Endodermal cell (in vitro differentiated cells): ENCODE results near the gene TTF1. TPM values are rescaled to one million over a fixed set of nuclear protein-coding genes. Genes with fewer than 3 reads are reported as not detected.

Experiments
- DNase-seq: peaks from one replicate; pipeline ENCODE4 v3.0.0-alpha.2; 2017
- H3K27ac ChIP-seq: 2 replicates; pipeline ENCODE4 v1.5.1; 2013; ENCODE audit warnings: mild to moderate bottlenecking, low read depth, low read length, moderate library complexity
- H3K27me3 ChIP-seq: 2 replicates; pipeline ENCODE4 v1.6.1; 2013; ENCODE audit warnings: mild to moderate bottlenecking, low read length, moderate library complexity; ENCODE audit not compliant: insufficient read depth, control insufficient read depth, poor library complexity, severe bottlenecking
- H3K36me3 ChIP-seq: 2 replicates; pipeline ENCODE4 v1.7.0; 2013; ENCODE audit warnings: mild to moderate bottlenecking, low read length, moderate library complexity; ENCODE audit not compliant: control insufficient read depth, insufficient read depth
- H3K4me1 ChIP-seq: one replicate; pipeline ENCODE4 v1.7.0; 2013; ENCODE audit warnings: low read length; ENCODE audit not compliant: control insufficient read depth, insufficient read depth
- H3K4me3 ChIP-seq: 2 replicates; pipeline ENCODE4 v1.5.1; 2013; ENCODE audit warnings: mild to moderate bottlenecking, low read length, moderate library complexity
- H3K9ac ChIP-seq: 2 replicates; pipeline ENCODE4 v1.6.1; 2013; ENCODE audit warnings: mild to moderate bottlenecking, low read length, moderate library complexity; ENCODE audit not compliant: poor library complexity, severe bottlenecking; ENCODE audit errors: extremely low read depth
- H3K9me3 ChIP-seq: 2 replicates; pipeline ENCODE4 v1.6.1; 2013; ENCODE audit warnings: mild to moderate bottlenecking, low read length, moderate library complexity; ENCODE audit not compliant: control insufficient read depth
- H3K27ac Mint-ChIP-seq: 2 replicates; pipeline ENCODE4 v1.8.0; 2020; ENCODE audit warnings: mixed read lengths
- H3K27me3 Mint-ChIP-seq: 2 replicates; pipeline ENCODE4 v1.8.0; 2021; ENCODE audit warnings: mild to moderate bottlenecking, mixed read lengths; ENCODE audit not compliant: insufficient read depth
- H3K36me3 Mint-ChIP-seq: 2 replicates; pipeline ENCODE4 v1.8.0; 2020; ENCODE audit warnings: low read depth, mixed read lengths
- H3K4me1 Mint-ChIP-seq: 2 replicates; pipeline ENCODE4 v1.8.0; 2020; ENCODE audit warnings: mixed read lengths
- H3K4me3 Mint-ChIP-seq: 2 replicates; pipeline ENCODE4 v1.8.0; 2020; ENCODE audit warnings: mild to moderate bottlenecking, moderate library complexity, mixed read lengths
- H3K9me3 Mint-ChIP-seq: 2 replicates; pipeline ENCODE4 v1.8.0; 2020; ENCODE audit warnings: mild to moderate bottlenecking, mixed read lengths
- CTCF ChIP-seq: fragments of 200-600 bp; sonication (generic); conservative IDR thresholded peaks from 2 replicates; pipeline ENCODE4 v1.5.0; 2021; ENCODE audit warnings: antibody characterized with exemption, mild to moderate bottlenecking
- WGBS, 2 experiments: methylation state at CpG; one replicate each; pipeline versions ENCODE4 v1.1.5 to v1.1.7; 2013; ENCODE audit warnings: missing lambda C conversion rate in 2 of 2, mixed read lengths in 1 of 2; ENCODE audit not compliant: insufficient coverage in 1 of 2, insufficient read length in 1 of 2; 5-methylcytosine and 5-hydroxymethylcytosine counted together
- total RNA-seq, 2 donors: library from RNA; stranded (reverse); fragmentation: NEBNext Ultra II Directional in 1 of 2; extraction: Animal tissue kit (Norgen Biotek cat#: 25700) in 1 of 2; gene quantifications; 2 replicates in 1 of 2; 3 replicates in 1 of 2; pipeline ENCODE4 v1.2.1, GENCODE V29; 2021

TTF1 gene
- total RNA-seq, 2 donors from 2014 or later, result 21.0 to 23.7 TPM

GRCh38 chr9:132440735-132441134 is 34.1 kb upstream of the TTF1 start:
- no peaks in the 10 kb centered on the region for H3K27me3 ChIP-seq
- TF ChIP-seq CTCF, result no peak
- no peak for DNase-seq
- no peaks in the 10 kb centered on the region for H3K9me3 ChIP-seq
- no peaks in the 10 kb centered on the region for H3K4me1 ChIP-seq
- H3K36me3 Mint-ChIP-seq, result no peaks in the 10 kb centered on the region
- no peaks in the 10 kb centered on the region for H3K36me3 ChIP-seq
- H3K4me3 Mint-ChIP-seq, result no peak overlapping the region
- no peak overlapping the region for H3K4me3 ChIP-seq
- H3K27ac Mint-ChIP-seq, result no peak overlapping the region
- peaks cover 2% of the 10 kb centered on the region for H3K9me3 Mint-ChIP-seq
- WGBS, 2 experiments, result 87 to 89% methylated on average over 6 of the region's 6 CpGs
- H3K27ac ChIP-seq, result no peak overlapping the region
- no peaks in the 10 kb centered on the region for H3K27me3 Mint-ChIP-seq
- peaks cover 18% of the 10 kb centered on the region for H3K4me1 Mint-ChIP-seq
- H3K9ac ChIP-seq, result no peak overlapping the region

DNA sequence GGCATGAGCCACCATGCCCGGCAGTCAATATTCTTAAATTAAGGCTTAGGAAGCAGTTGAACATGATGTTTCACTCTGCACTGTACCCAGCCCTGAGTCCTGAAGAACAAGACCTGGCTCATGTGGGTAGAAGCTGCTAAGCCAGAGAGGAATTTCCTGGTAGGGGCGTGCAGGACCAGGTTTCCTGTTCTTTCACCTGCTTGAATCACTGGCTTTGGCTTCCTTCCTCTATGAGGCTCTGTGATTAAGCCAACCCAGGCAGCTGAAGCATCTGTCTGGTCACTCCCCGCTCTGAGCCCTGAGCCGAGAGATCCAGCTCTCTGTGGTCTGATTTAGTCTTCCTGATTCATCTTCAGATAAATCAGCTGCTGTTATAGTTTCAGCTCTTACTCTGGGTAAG is 32.5 kb upstream of the TTF1 start:
- H3K36me3 Mint-ChIP-seq, result no peaks in the 10 kb centered on the region

DNA sequence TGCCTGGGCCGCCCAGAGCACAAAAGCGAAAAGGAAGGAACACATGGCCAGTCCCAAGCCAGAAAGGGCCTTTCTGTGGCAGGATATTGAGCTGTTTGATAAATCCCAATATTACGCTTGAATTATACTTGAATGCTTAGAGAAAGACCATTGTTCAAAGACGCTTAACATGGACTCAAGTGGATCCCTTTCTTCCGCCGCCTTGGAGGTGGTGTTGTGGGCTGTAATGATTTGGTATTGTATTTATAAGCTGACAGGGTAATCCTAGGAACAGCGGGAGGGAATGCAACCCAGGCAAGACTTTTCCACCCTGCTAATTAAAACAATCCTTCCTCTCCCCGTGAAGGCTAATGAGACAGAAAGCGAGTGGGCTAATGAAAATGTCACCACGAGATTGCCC is 28.2 kb upstream of the TTF1 start:
- H3K27ac ChIP-seq, result no peak overlapping the region
- Mint-ChIP-seq H3K27ac (peak overlapping the region; percentile 37), H3K9me3 (peaks cover 9% of the 10 kb centered on the region), H3K4me1 (peaks cover 24% of the 10 kb centered on the region), H3K27me3 (no peaks in the 10 kb centered on the region), H3K36me3 (no peaks in the 10 kb centered on the region), H3K4me3 (no peak overlapping the region)
- H3K9me3 ChIP-seq, result no peaks in the 10 kb centered on the region
- H3K27me3 ChIP-seq, result no peaks in the 10 kb centered on the region
- no peak for DNase-seq
- H3K9ac ChIP-seq, result no peak overlapping the region
- 65 to 80% methylated on average over 1 to 10 of the region's 10 CpGs for WGBS, 2 experiments
- no peaks in the 10 kb centered on the region for H3K36me3 ChIP-seq
- H3K4me3 ChIP-seq, result no peak overlapping the region
- no peaks in the 10 kb centered on the region for H3K4me1 ChIP-seq
- TF ChIP-seq CTCF, result no peak

More for the DNA sequence above, 32.5 kb upstream of the TTF1 start:
- no peak for DNase-seq
- Histone ChIP-seq H3K27me3 (no peaks in the 10 kb centered on the region), H3K9ac (no peak overlapping the region), H3K27ac (no peak overlapping the region), H3K4me3 (no peak overlapping the region), H3K4me1 (no peaks in the 10 kb centered on the region), H3K9me3 (no peaks in the 10 kb centered on the region), H3K36me3 (no peaks in the 10 kb centered on the region)
- 91 to 93% methylated on average over 4 of the region's 4 CpGs for WGBS, 2 experiments
- no peak for TF ChIP-seq CTCF
- H3K4me1 Mint-ChIP-seq, result peaks cover 32% of the 10 kb centered on the region
- H3K9me3 Mint-ChIP-seq, result peaks cover 2% of the 10 kb centered on the region
- no peak overlapping the region for H3K27ac Mint-ChIP-seq
- H3K4me3 Mint-ChIP-seq, result no peak overlapping the region
- H3K27me3 Mint-ChIP-seq, result no peaks in the 10 kb centered on the region
